ENCODE results near the gene GBF1. TPM values are rescaled to one million over a fixed set of nuclear protein-coding genes. Genes with fewer than 3 reads are reported as not detected.

The GBF1 gene
- total RNA-seq, 1 experiment from 2014 or later, result 23.7 TPM

GRCh38 chr10:102367441-102367840 lies 122.1 kb downstream of the GBF1 start:
- Histone ChIP-seq H2BK20ac (ENCODE audit: low read depth, low read length, poor library complexity, severe bottlenecking) (no peak overlapping the region), H3K23me2 (ENCODE audit: insufficient read length, low read depth, low read length, poor library complexity, severe bottlenecking) (no peaks in the 10 kb centered on the region), H3K9me3 (ENCODE audit: control insufficient read depth, low read depth, low read length) (no peaks in the 10 kb centered on the region), H2BK15ac (ENCODE audit: low read depth, low read length) (no peak overlapping the region), H3K4me2 (ENCODE audit: insufficient read depth, insufficient read length, low read length) (no peak overlapping the region), H3K18ac (ENCODE audit: insufficient read length, low read depth, low read length) (no peak overlapping the region), H3K56ac (ENCODE audit: insufficient read length, low read depth, low read length) (no peak overlapping the region), H2BK5ac (ENCODE audit: insufficient read length, low read length) (no peak overlapping the region), H2BK12ac (ENCODE audit: insufficient read length, low read depth, low read length) (no peak overlapping the region), H2AK5ac (ENCODE audit: insufficient read length, low read length) (no peak overlapping the region), H3K4ac (ENCODE audit: low read depth, low read length) (no peak overlapping the region), H2BK120ac (ENCODE audit: low read depth, low read length, poor library complexity, severe bottlenecking) (no peak overlapping the region), H3T11ph (ENCODE audit: low read length) (no peak overlapping the region), H2AFZ (ENCODE audit: low read length) (no peak overlapping the region), H3K27ac (ENCODE audit: insufficient read length, low read depth, low read length) (no peak overlapping the region), H4K20me1 (ENCODE audit: control insufficient read depth, insufficient read depth, insufficient read length) (no peaks in the 10 kb centered on the region), H4K5ac (ENCODE audit: insufficient read length, low read depth, low read length) (no peak overlapping the region), H3K9ac (ENCODE audit: extremely low read depth, insufficient read length, low read length) (no peak overlapping the region), H4K8ac (replicated peaks; ENCODE audit: insufficient read length, low read depth, low read length) (no peak overlapping the region), H3K79me2 (ENCODE audit: insufficient read depth, low read length) (no peaks in the 10 kb centered on the region), H3K27me3 (ENCODE audit: insufficient read depth, low read length) (no peaks in the 10 kb centered on the region), H3K14ac (ENCODE audit: insufficient read depth, low read length) (no peak overlapping the region), H4K91ac (ENCODE audit: insufficient read length, low read depth, low read length) (no peak overlapping the region), H3K79me1 (ENCODE audit: insufficient read depth, low read depth, low read length, poor library complexity, severe bottlenecking) (no peaks in the 10 kb centered on the region), H3K23ac (ENCODE audit: insufficient read length, low read depth, low read length) (no peak overlapping the region), H3K4me1 (ENCODE audit: insufficient read depth, low read length) (no peaks in the 10 kb centered on the region)
- no peak for DNase-seq
- Mint-ChIP-seq H3K36me3 (ENCODE audit: insufficient read depth in 1 of 3, low read depth in 3 of 3) (peaks cover 43 to 84% (median 73%) of the 10 kb centered on the region in 3 experiments), H3K4me3 (no peak overlapping the region), H3K27ac (no peak overlapping the region), H3K9me3 (0 out of 5 replicates have a peak, but pooled peaks cover 0 to 4% of the 10 kb centered on the region in 2 experiments), H3K27me3 (ENCODE audit: low read depth) (no peaks in the 10 kb centered on the region), H3K4me1 (no peaks in the 10 kb centered on the region)
- WGBS (ENCODE audit: extremely low coverage, insufficient read length, low lambda C conversion rate), result no CpG with 5 or more reads among the region's 1 CpG
- TF ChIP-seq CTCF (conservative IDR thresholded peaks at IDR 0.05), result no peak
